ENCODE measurements around the gene TPK1. TPM values are rescaled to one million over a fixed set of nuclear protein-coding genes. Genes with fewer than 3 reads are reported as not detected.

Gene TPK1
- polyA plus RNA-seq, 1 donor: 5.4 TPM

DNA sequence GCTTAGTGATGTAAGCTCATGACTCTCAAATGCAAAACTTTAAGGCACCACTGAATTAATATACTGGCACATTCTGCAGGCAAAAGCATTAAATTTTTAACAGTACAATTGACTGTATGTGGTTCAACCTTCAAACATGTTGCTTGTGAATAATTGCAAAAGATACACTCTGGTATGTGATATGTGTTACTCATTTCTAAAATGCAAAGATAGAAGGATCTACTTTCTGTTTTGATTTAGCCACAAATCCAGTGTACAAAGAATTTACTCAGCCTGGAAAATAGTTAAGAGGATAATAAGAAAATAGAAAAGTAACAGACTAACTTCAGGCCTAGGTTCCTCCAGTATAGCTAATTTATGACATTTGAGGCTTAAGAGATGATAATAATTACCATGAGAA is 365.8 kb downstream of the TPK1 start:
- no peak overlapping the region for H3K4me3 ChIP-seq (ENCODE audit: low read length)

DNA sequence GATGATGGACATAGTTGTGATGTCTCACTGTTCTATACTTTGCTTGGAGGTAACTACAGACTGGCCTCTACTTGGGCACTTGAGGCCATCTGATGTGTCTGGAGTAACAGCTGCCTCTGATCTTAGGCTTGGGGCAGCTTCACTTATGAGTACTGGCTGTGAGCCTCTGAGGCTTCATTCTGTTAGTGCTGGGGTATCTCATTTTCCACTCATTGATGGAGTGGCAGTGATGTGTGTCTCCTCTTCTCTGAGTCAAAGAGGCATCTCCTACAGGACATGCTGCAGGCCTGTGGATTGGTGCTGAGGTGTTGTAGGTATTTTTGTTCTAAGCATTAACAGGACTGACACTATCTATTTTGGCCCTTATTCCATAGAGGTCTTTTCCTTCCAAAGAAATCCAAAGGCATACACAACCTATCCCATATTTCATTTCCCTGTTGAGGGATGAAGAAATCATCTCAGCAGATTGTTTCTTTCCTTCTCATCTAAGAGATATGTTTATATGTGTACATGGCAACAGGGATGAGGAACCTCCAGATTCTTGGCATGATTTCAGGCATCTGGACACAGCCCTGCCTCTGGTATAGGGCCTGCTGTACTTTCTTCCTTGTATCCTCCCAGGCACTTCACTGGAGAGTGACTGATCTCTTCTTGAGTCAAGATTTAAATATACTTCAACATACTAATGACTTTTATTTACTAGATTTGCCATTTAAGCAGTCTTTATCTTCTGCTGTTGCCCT is 366.7 kb downstream of the TPK1 start:
- no peak overlapping the region for H3K27ac ChIP-seq (ENCODE audit: low read length)
- H3K4me1 ChIP-seq (ENCODE audit: control insufficient read depth, insufficient read depth, low read length): no peaks in the 10 kb centered on the region
- no peaks in the 10 kb centered on the region for H3K27me3 ChIP-seq (ENCODE audit: control insufficient read depth, insufficient read depth, low read length)
- no peak overlapping the region for H3K4me3 ChIP-seq (ENCODE audit: low read length)
- H3K9me3 ChIP-seq (ENCODE audit: control insufficient read depth, low read depth, low read length): no peaks in the 10 kb centered on the region
- DNase-seq: peak; percentile 1 to 11
- no peaks in the 10 kb centered on the region for H3K36me3 ChIP-seq (ENCODE audit: control insufficient read depth, insufficient read depth, low read length)

More for the DNA sequence above, 365.8 kb downstream of the TPK1 start:
- Histone ChIP-seq H3K27ac (ENCODE audit: low read length) (no peak overlapping the region), H3K27me3 (ENCODE audit: control insufficient read depth, insufficient read depth, low read length) (no peaks in the 10 kb centered on the region), H3K36me3 (ENCODE audit: control insufficient read depth, insufficient read depth, low read length) (no peaks in the 10 kb centered on the region), H3K9me3 (ENCODE audit: control insufficient read depth, low read depth, low read length) (no peaks in the 10 kb centered on the region), H3K4me1 (ENCODE audit: control insufficient read depth, insufficient read depth, low read length) (no peaks in the 10 kb centered on the region)
- DNase-seq: no peak

DNA sequence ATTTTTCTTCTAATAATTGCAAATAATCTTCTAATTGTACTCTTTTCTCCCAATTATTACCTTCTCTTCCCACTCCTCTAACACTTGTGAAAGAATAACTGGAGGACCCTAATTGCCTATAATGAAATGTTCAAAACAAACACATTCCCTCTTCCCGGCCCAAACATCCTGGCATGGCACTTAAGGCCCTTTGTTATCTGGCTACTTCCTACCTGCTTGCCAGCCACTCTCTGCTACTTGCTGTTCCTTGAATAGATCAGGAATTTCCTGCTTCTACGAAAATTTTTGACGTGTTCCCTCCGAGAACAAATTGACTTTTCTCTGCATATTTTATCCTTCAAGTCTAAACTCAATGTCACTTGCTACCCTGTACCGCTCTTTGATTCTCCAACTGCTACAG is 376.2 kb downstream of the TPK1 start:
- DNase-seq: no peak
- Histone ChIP-seq H3K4me3 (ENCODE audit: low read length) (no peak overlapping the region), H3K4me1 (ENCODE audit: control insufficient read depth, insufficient read depth, low read length) (no peaks in the 10 kb centered on the region), H3K36me3 (ENCODE audit: control insufficient read depth, insufficient read depth, low read length) (no peaks in the 10 kb centered on the region), H3K27me3 (ENCODE audit: control insufficient read depth, insufficient read depth, low read length) (no peaks in the 10 kb centered on the region), H3K27ac (ENCODE audit: low read length) (no peak overlapping the region), H3K9me3 (ENCODE audit: control insufficient read depth, low read depth, low read length) (no peaks in the 10 kb centered on the region)
- WGBS (ENCODE audit: insufficient coverage, low lambda C conversion rate): 89% methylated on average over 4 of the region's 5 CpGs

DNA sequence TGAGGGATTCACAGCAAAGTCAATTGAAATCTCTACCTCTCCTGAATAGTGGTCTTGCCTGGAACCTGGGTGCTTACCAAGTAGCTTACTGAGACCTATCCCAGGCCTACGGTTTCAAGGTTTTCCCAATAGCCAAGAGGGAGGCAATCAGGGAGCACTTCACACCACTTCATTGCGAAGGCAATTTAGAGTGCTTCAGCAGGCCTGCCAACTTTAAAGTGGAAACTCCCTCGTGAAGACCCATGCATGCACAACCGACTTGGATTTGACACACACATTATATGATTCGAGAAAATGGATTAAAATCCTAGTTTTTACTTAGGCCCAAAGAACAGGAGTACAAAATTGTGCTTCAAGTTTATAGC is 380.8 kb downstream of the TPK1 start:
- 86% methylated on average over 1 of the region's 5 CpGs for WGBS (ENCODE audit: insufficient coverage, low lambda C conversion rate)
- DNase-seq: no peak
- H3K4me1 ChIP-seq (ENCODE audit: control insufficient read depth, insufficient read depth, low read length): no peaks in the 10 kb centered on the region
- no peak overlapping the region for H3K27ac ChIP-seq (ENCODE audit: low read length)
- no peak overlapping the region for H3K4me3 ChIP-seq (ENCODE audit: low read length)
- H3K36me3 ChIP-seq (ENCODE audit: control insufficient read depth, insufficient read depth, low read length): no peaks in the 10 kb centered on the region
- no peaks in the 10 kb centered on the region for H3K27me3 ChIP-seq (ENCODE audit: control insufficient read depth, insufficient read depth, low read length)
- H3K9me3 ChIP-seq (ENCODE audit: control insufficient read depth, low read depth, low read length): no peaks in the 10 kb centered on the region

DNA sequence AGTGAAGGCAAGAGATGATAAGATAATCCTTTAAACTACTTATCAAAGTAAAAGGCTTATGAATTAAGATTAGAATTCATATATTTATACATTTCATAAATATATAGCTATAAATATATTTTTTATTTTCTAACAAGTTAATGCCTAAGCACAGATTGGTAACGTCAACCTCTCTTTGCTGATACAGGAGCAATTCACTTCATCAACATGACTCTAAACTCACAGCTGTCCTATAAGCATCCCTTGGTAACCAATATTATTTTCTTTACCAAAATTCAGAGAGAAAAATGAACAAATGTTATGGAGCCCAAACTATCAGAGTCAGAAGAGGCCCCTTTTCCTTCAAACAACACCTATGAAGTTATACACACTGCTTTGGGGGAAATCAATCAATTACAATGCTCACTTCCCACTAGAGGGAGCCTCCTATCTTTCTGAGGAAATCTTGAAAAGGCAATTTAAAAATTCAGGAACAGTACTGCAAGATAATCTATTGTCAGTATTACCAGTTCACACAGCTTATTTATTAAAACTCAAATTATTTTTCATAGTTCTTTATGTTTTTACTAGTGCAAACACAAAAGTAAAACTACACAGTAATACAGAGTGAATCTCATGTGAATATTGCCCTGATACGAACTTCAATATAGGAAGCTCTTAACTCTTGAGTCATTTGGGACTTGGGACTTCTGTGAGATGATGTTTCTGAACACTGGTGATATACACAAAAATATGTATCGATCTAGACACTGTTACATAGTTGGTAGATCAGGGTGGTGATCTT is 381.4 kb downstream of the TPK1 start:
- H3K4me1 ChIP-seq (ENCODE audit: control insufficient read depth, insufficient read depth, low read length): no peaks in the 10 kb centered on the region
- H3K27me3 ChIP-seq (ENCODE audit: control insufficient read depth, insufficient read depth, low read length): no peaks in the 10 kb centered on the region
- no peak overlapping the region for H3K4me3 ChIP-seq (ENCODE audit: low read length)
- no peaks in the 10 kb centered on the region for H3K9me3 ChIP-seq (ENCODE audit: control insufficient read depth, low read depth, low read length)
- no peaks in the 10 kb centered on the region for H3K36me3 ChIP-seq (ENCODE audit: control insufficient read depth, insufficient read depth, low read length)
- H3K27ac ChIP-seq (ENCODE audit: low read length): no peak overlapping the region
- DNase-seq: no peak
- 90% methylated on average over 2 of the region's 3 CpGs for WGBS (ENCODE audit: insufficient coverage, low lambda C conversion rate)

DNA sequence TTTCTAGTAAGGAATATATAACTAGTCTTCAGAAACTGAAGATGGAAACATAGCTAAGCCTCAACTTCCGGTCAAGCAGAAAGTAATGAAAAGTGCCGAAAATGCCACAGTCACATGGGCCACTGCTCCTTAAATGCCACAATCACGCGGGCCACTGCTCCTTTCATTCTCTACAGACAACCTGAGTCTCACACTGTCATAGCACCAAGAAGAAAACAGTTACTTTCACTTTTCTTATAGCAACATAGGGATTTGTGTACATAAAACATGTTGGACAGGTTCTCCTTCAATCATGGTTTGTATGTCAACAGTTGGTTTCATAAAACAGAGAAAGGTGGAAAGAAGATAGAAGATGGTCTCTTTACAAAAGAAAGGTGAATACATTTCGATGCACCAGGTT is 383.8 kb downstream of the TPK1 start:
- WGBS (ENCODE audit: insufficient coverage, low lambda C conversion rate): 82% methylated on average over 2 of the region's 5 CpGs
- Histone ChIP-seq H3K27me3 (ENCODE audit: control insufficient read depth, insufficient read depth, low read length) (no peaks in the 10 kb centered on the region), H3K4me1 (ENCODE audit: control insufficient read depth, insufficient read depth, low read length) (no peaks in the 10 kb centered on the region), H3K9me3 (ENCODE audit: control insufficient read depth, low read depth, low read length) (no peaks in the 10 kb centered on the region), H3K27ac (ENCODE audit: low read length) (no peak overlapping the region), H3K4me3 (ENCODE audit: low read length) (no peak overlapping the region), H3K36me3 (ENCODE audit: control insufficient read depth, insufficient read depth, low read length) (no peaks in the 10 kb centered on the region)
- no peak for DNase-seq

DNA sequence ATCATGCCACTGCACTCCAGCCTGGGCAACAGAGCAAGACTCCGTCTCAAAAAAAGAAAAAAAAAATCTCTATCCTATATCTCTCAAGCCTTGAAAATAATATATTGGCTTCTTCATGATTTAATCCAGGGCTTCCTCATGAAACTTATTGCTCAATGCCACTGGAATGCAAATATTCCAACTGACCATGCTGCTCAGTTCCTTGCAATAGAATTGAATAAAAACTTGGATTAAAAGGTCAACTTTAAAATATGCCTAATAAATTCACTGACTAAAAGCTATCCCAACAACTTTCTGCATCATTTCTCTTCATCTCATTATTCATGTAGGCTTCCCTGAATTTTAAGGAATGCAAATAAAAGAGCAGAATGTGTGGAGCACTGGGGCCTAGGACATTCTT is 390.3 kb downstream of the TPK1 start:
- DNase-seq: no peak
- H3K27me3 ChIP-seq (ENCODE audit: control insufficient read depth, insufficient read depth, low read length): no peaks in the 10 kb centered on the region
- no peak overlapping the region for H3K4me3 ChIP-seq (ENCODE audit: low read length)
- H3K4me1 ChIP-seq (ENCODE audit: control insufficient read depth, insufficient read depth, low read length): no peaks in the 10 kb centered on the region
- H3K36me3 ChIP-seq (ENCODE audit: control insufficient read depth, insufficient read depth, low read length): no peaks in the 10 kb centered on the region
- WGBS (ENCODE audit: insufficient coverage, low lambda C conversion rate): no CpG with 5 or more reads among the region's 1 CpG
- no peak overlapping the region for H3K27ac ChIP-seq (ENCODE audit: low read length)
- no peaks in the 10 kb centered on the region for H3K9me3 ChIP-seq (ENCODE audit: control insufficient read depth, low read depth, low read length)

DNA sequence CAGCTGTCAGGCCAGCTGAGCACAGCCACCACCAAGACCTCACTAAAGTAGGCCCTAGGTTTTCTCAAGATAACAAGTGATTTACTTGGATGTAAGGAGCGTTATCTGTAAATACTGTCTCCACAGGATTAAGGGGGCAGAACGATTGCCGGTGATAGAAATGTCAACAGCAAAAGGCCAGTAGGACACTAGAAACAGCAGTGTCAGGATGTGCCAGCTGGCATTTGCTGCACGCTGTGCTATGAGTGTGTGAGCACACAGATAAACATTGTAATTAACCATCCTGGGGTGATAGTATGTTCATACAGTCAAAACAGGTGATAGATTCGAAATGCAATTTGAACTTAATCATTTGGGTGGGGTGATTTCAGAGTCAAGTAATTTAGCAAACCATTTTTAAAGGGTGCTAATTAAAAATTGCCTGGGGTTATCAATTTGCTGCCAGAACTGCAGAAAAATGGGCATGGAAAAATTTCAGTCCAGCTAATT is 396.1 kb downstream of the TPK1 start:
- WGBS (ENCODE audit: insufficient coverage, low lambda C conversion rate): 13% methylated on average over 1 of the region's 5 CpGs
- Histone ChIP-seq H3K9me3 (ENCODE audit: control insufficient read depth, low read depth, low read length) (no peaks in the 10 kb centered on the region), H3K27ac (ENCODE audit: low read length) (no peak overlapping the region), H3K36me3 (ENCODE audit: control insufficient read depth, insufficient read depth, low read length) (no peaks in the 10 kb centered on the region), H3K4me3 (ENCODE audit: low read length) (no peak overlapping the region), H3K27me3 (ENCODE audit: control insufficient read depth, insufficient read depth, low read length) (no peaks in the 10 kb centered on the region), H3K4me1 (ENCODE audit: control insufficient read depth, insufficient read depth, low read length) (no peaks in the 10 kb centered on the region)
- DNase-seq: no peak

DNA sequence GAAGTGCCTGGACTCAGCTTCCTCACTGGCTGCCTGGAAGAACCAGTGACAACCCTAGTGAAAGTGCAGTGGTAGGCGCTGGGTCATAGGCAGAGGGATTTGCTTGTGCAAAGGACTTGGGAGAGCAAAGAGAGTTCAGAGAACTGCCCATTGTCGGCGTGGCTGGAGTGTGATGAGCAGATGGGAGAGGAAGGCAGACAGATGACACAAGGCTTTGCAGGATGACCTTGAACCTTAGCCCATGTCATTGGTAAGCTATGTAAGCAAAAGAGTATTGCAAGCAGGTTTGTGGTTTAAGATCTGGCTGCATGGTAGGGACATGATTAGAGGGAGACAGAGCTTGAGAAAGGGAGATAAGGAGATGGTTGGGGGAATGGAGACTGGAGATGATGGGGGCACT is 397.1 kb downstream of the TPK1 start:
- WGBS (ENCODE audit: insufficient coverage, low lambda C conversion rate): 80% methylated on average over 2 of the region's 3 CpGs
- H3K4me1 ChIP-seq (ENCODE audit: control insufficient read depth, insufficient read depth, low read length): no peaks in the 10 kb centered on the region

DNA sequence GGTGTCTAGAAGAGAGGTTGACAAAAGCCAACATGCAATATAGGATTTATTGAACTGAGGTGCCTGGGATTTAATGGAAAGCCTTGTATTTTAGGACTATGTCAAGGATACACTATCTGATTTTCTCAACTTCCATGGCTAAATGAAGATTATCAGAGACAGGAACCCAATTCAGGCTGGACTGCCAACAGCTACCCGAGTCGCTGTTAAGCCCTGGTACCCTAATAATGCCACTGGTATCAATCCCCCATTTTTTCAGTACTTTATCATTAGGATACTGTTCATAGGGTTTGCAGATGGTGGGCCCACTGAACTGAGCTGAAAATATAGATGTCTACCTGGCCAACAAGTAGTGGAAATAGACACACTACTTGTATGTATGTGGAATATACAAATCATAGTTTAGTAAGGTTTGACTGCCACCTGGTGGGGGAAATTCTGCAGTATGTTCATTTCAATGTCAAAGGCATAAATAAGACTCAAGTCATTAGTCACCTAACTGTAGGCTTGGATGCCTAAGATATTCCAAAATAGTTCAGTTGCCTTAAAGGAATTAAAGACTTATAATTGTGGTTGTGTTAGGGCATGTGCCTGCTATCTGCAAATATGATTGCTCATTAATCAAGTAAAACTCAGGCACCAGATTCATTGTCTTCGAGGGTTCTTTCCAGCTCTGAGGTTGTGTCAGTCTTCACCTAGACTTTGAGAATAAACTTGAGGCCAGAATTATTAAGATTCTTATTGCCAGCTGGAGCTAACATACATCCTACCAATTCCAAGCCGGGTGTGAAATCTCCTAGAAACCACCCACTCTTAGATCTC is 398.3 kb downstream of the TPK1 start:
- WGBS (ENCODE audit: insufficient coverage, low lambda C conversion rate): no CpG with 5 or more reads among the region's 4 CpGs
- Histone ChIP-seq H3K4me1 (ENCODE audit: control insufficient read depth, insufficient read depth, low read length) (no peaks in the 10 kb centered on the region), H3K9me3 (ENCODE audit: control insufficient read depth, low read depth, low read length) (no peaks in the 10 kb centered on the region), H3K4me3 (ENCODE audit: low read length) (no peak overlapping the region), H3K27ac (ENCODE audit: low read length) (no peak overlapping the region), H3K27me3 (ENCODE audit: control insufficient read depth, insufficient read depth, low read length) (no peaks in the 10 kb centered on the region), H3K36me3 (ENCODE audit: control insufficient read depth, insufficient read depth, low read length) (no peaks in the 10 kb centered on the region)
- peak; percentile 51 to 52 for DNase-seq

More for the DNA sequence above, 397.1 kb downstream of the TPK1 start:
- no peaks in the 10 kb centered on the region for H3K27me3 ChIP-seq (ENCODE audit: control insufficient read depth, insufficient read depth, low read length)
- H3K36me3 ChIP-seq (ENCODE audit: control insufficient read depth, insufficient read depth, low read length): no peaks in the 10 kb centered on the region
- no peak overlapping the region for H3K27ac ChIP-seq (ENCODE audit: low read length)
- DNase-seq: no peak
- no peak overlapping the region for H3K4me3 ChIP-seq (ENCODE audit: low read length)
- H3K9me3 ChIP-seq (ENCODE audit: control insufficient read depth, low read depth, low read length): no peaks in the 10 kb centered on the region

Data from large intestine (tissue), 3 donors.